GM23338 (cell line): ENCODE results near the gene AKR7A3.
"Not testable (repeated sequence)": the region's sequence is repeated elsewhere in the genome, so short reads cannot be mapped to it uniquely, and the experiment has no call there.

Source experiments
- EZH2phosphoT487 ChIP-seq: fragments of 200-600 bp; sonication (generic); IDR thresholded peaks from one replicate; pipeline ENCODE4 v1.8.1; 2018; ENCODE audit warnings: antibody characterized with exemption; ENCODE audit not compliant: unreplicated experiment
- POLR2AphosphoS5 ChIP-seq: IDR thresholded peaks from 2 replicates; pipeline ENCODE4 v1.6.1; 2016; ENCODE audit warnings: antibody characterized with exemption, low read depth

DNA sequence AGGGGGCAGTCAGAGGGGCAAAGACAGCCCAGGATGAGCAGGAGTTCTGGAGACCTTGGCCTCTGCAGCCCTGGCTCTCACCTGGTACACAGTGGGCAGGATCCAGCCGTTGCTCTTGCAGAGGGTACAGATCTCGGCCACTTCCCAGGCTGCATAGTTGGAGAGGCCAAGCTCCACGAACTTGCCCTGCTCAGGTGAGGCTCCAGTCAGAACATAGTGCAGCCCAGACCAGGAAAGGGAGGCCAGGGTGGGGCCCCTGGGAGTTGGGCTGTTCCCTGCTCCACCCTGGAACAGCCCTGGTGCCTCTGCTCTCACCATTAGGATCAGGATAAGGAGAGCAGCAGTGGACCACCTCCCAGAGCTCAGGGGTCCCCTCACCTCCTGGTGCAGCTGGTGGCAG lies 2.8 kb downstream of the AKR7A3 start:
- not testable (repeated sequence) for TF ChIP-seq POLR2AphosphoS5, EZH2phosphoT487
